ENCODE data around the gene KRT33B.
A peak's percentile ranks its signal among the peaks of the same experiment; 100 is the strongest.

KRT33B gene

DNA sequence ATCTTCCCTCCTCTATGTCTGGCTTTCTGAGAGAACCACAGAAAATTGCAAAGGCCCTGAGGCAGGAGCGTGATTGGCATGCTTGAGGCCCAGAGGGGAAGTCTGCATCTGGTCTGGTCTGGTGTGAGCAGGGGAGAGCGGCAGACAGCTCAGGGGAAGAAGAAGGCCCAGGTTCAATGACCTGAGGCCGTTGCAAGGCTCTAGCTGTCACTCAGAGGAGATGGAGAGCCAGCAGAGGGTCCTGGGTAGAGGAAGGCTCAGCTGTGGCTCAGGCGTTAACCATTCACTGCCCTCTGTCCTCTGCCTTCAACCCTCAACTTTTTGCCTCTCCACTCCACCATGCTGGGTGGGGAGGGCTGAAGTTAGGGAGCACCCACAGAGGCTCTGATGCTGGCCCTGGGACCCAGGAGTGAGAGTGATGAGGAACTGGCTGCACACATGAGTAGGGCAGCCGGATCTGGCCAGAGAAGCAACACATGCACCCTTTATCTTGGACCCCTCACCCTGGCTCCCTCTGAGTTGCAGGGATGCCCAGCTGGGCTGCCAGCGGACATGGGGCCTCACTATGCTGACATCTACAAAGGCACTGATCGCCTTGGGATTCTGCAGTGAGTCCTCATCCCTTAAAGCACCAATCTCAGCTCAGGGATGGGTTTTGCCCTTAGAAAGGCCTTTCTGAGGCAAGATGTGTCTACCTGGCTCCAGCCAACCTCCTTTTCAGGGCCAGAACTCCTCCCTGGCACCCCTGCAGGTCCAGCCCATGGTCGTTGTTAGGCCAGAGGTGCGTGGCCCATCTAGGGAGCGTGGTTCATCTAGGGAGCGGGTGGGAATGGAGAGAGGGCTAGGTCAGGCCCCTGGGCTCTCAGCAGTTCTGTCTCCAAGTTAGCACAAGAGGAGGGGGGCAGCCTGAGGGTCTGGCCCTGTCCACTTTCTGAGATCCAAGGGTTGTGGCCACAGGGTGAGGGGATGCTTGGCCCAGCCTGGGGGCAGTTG is 46.4 kb downstream of the KRT33B start:
- DNase-seq (ENCODE audit: low read depth) = no peak

DNA sequence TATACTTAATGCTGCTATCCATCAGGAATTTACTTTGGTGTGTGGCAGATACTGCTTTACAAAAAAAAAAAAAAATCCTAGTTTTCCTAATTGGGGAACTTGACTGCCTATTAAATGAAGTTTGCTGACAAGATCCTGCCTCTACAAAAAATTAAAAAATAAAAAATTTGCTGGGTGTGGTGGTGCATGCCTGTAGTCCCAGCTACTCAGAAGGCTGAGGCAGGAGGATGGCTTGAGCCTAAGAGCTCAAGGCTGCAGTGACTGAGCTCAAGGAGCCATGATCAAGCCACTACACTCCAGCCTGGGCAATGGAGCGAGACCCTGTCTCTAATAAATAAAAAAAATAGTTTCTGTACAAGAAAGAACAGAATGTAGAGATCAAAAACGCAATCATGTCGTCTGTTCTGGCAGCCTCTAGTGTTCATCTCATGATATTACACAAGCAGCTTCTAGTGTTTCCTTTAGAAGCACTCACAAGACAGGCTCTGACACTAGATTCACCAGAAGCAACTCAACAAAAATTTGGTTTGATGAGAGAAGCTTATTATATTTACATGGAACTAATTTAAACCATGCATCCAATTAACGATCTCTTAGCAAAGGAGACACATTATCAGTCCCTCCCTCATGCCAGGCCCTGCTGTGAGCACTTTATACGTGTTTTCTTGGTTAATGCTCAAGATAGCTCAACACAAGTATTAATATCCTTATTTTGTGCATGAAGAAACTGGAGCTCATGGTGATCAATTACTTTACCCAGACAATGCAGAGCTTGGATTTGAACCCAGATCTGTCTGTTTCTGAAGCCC is 47.3 kb downstream of the KRT33B start:
- DNase-seq (ENCODE audit: low read depth) = peak; percentile 18

DNA sequence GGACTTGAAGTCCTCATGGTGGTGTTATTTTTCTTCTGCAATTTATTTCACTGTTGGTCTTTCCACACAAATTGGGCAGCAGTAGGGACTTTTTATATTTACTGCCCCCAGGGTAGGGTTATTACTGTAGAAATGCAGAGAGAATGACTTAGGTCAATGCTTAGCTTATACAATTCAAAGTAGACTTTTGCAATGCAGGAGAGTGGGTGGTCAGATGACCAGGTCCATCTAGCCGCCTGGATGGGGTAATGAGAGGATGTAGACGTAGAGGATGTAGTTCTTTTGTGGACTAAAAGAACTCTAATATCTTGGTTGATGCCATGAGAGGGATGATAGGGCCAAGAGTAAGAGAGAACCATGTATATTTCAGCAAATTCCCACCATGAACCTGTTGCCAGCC is 51.4 kb downstream of the KRT33B start:
- no peak for DNase-seq (ENCODE audit: low read depth)

DNA sequence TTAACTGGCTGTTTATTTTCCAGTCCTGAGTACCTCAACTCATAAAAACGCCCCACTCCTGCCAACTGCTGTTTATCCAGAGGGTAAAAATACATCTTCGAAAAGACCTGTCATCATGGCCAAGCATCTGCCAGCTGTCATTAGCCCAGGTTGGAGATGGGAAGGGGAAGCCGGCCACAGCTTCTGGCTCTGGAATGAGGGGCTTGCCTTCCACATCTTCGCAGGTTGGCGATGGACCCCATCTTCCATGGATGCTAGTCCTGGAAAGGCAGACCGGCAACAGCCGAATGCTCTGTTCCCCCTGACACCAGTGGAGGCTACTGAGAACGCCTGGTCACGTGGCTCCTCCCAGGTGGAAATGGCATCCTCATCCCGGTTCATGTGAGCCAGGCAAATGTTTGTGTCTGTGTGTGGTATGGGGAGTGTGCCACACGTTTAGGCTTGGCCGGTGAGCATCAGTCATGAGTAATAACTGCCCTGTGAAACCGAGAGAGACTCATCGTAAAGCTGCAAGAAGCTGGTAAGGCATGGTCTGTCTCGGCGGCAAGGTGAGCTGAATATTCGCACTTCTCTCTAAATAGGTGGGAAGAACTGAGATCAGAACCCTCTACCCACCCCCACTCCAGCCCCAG is 53.7 kb downstream of the KRT33B start:
- no peak for DNase-seq (ENCODE audit: low read depth)

DNA sequence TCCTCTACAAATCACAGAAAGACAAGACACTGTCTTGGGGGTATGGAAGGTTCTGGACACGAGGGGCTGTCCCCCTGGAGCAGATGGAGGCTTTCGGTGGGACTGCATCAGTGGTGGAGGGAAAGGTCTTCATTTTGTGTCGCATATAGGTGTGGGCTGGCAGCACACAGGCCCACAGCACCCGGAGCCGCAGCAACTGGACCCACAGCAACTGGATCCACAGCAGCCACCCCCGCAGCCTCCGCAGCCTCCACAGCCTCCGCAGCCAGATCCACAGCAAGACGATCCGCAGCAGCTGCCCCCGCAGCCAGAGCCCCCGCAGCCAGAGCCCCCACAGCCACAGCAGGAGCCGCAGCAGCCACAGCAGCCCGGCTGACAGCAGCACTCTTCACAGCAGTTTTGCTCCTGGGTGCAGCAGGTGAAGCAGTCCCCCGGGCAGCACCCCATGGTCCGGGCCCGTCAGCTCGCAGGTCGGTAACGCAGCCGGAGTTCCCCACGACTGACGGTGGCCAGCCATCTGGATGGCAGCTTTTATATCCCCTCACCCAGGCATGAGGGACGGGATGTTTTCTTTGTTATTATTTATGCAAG is 54.3 kb downstream of the KRT33B start, which contains the start of gene KRTAP17-1:
Gene KRTAP17-1 (minus strand): TSS at position 507 of the 591 bp plus-strand sequence. CDS start 60 bp downstream, at position 447.
- DNase-seq (ENCODE audit: low read depth) = no peak

Data from GM04503 (cell line).